Endothelial cell of umbilical vein (primary cell): ENCODE results near the gene VPS29. TPM values are rescaled to one million over a fixed set of nuclear protein-coding genes. Genes with fewer than 3 reads are reported as not detected.

ENCODE experiments used
- BruUV-seq: library from RNA; stranded (reverse); fragments of 400-500 nt; replicated peaks from 2 replicates; lab custom pipeline; 2021; lab: Mats Ljungman, UMichigan
- CTCF ChIA-PET: fragments of 300-600, 350-600 bp; sonication (Branson Sonifier 250); formaldehyde crosslinking; loops from one replicate; lab custom pipeline; 2021; ENCODE audit warnings: antibody characterized with exemption, inconsistent platforms; lab: Charles Lee
- POLR2A ChIA-PET: fragments of 300-600, 350-600 bp; sonication (Branson Sonifier 250); formaldehyde crosslinking; loops from one replicate; lab custom pipeline; 2021; ENCODE audit warnings: antibody characterized with exemption, inconsistent platforms; lab: Charles Lee
- DNase-seq: peaks from one replicate; pipeline ENCODE4 v3.0.0-alpha.2; 2011; ENCODE audit warnings: low read depth, low spot score
- FAIRE-seq: peaks from 2 replicates; lab custom pipeline; 2011; peaks lifted over from hg19 to GRCh38; lab: Jason Lieb, UNC
- H2AFZ ChIP-seq: 2 replicates; pipeline ENCODE4 v1.6.0; 2012; ENCODE audit warnings: low read depth, low read length, control low read depth, inconsistent platforms
- H3K27ac ChIP-seq: 2 replicates; pipeline ENCODE4 v1.5.1; 2011; ENCODE audit warnings: low read depth, mild to moderate bottlenecking, control low read depth, low read length, moderate library complexity; ENCODE audit not compliant: insufficient read depth
- H3K27me3 ChIP-seq, 2 experiments: 2 replicates each; pipeline versions ENCODE4 v1.6.0 to v1.6.1; 2011; ENCODE audit warnings: low read length in 2 of 2, mixed read lengths in 1 of 2; ENCODE audit not compliant: control insufficient read depth in 2 of 2, insufficient read depth in 2 of 2
- H3K36me3 ChIP-seq, 2 experiments: 2 replicates in 1 of 2; 3 replicates in 1 of 2; pipeline ENCODE4 v1.5.1; 2011; ENCODE audit warnings: low read length in 2 of 2, mild to moderate bottlenecking in 1 of 2, moderate library complexity in 1 of 2; ENCODE audit not compliant: control insufficient read depth in 2 of 2, insufficient read depth in 2 of 2; ENCODE audit errors: extremely low read depth in 1 of 2
- H3K4me1 ChIP-seq: 3 replicates; pipeline ENCODE4 v1.5.1; 2011; ENCODE audit warnings: mild to moderate bottlenecking, low read length; ENCODE audit not compliant: control insufficient read depth, insufficient read depth; ENCODE audit errors: extremely low read depth
- H3K4me2 ChIP-seq: 2 replicates; pipeline ENCODE4 v1.6.1; 2011; ENCODE audit warnings: low read length, control low read depth, mixed read lengths; ENCODE audit not compliant: insufficient read depth
- H3K4me3 ChIP-seq, 3 experiments: fragments of 200-600 bp in 1 of 3; sonication (generic), shearing (Covaris generic) in 1 of 3; replicated peaks in 1 of 3; 2 replicates each; pipeline ENCODE4 v1.5.1; 2011 to 2016; ENCODE audit warnings: control low read depth in 3 of 3, low read length in 3 of 3, mild to moderate bottlenecking in 2 of 3, inconsistent platforms in 1 of 3, low read depth in 1 of 3, moderate library complexity in 1 of 3; ENCODE audit not compliant: insufficient read depth in 1 of 3
- H3K79me2 ChIP-seq: 2 replicates; pipeline ENCODE4 v1.6.0; 2012; ENCODE audit warnings: low read length, inconsistent platforms; ENCODE audit not compliant: control insufficient read depth, insufficient read depth
- H3K9ac ChIP-seq: replicated peaks from 2 replicates; pipeline ENCODE3; 2011; ENCODE audit warnings: low read length, control low read depth; ENCODE audit not compliant: insufficient read depth; ENCODE audit errors: extremely low read depth
- H3K9me1 ChIP-seq: replicated peaks from 3 replicates; pipeline ENCODE4 v1.6.0; 2011; ENCODE audit warnings: mild to moderate bottlenecking, low read length; ENCODE audit not compliant: control insufficient read depth, insufficient read depth; ENCODE audit errors: extremely low read depth
- H3K9me3 ChIP-seq: replicated peaks from 2 replicates; pipeline ENCODE4 v1.5.1; 2012; ENCODE audit warnings: low read length, inconsistent platforms; ENCODE audit not compliant: control insufficient read depth, insufficient read depth
- H4K20me1 ChIP-seq: replicated peaks from 2 replicates; pipeline ENCODE3; 2011; ENCODE audit warnings: mild to moderate bottlenecking, low read length; ENCODE audit not compliant: control insufficient read depth, insufficient read depth; ENCODE audit errors: extremely low read depth
- CTCF ChIP-seq, 2 donors: IDR thresholded peaks; 1 replicate in 1 of 2; 2 replicates in 1 of 2; pipeline ENCODE4 v1.5.1; 2011; ENCODE audit warnings: low read length in 2 of 2, mild to moderate bottlenecking in 2 of 2, moderate library complexity in 2 of 2, control low read depth in 1 of 2, inconsistent platforms in 1 of 2, low read depth in 1 of 2; ENCODE audit not compliant: insufficient read depth in 1 of 2; ENCODE audit errors: extremely low read depth in 1 of 2
- EZH2 ChIP-seq: IDR thresholded peaks from 2 replicates; pipeline ENCODE4 v1.6.1; 2012; ENCODE audit warnings: borderline replicate concordance, low read depth, mild to moderate bottlenecking, moderate library complexity, low read length, inconsistent platforms; ENCODE audit not compliant: severe bottlenecking
- FOS ChIP-seq: IDR thresholded peaks from 2 replicates; pipeline ENCODE4 v1.6.1; 2011; ENCODE audit warnings: mild to moderate bottlenecking, low read length, moderate library complexity, borderline replicate concordance; ENCODE audit not compliant: insufficient read depth
- GATA2 ChIP-seq: IDR thresholded peaks from 2 replicates; pipeline ENCODE4 v1.7.0; 2011; ENCODE audit warnings: low read depth, mild to moderate bottlenecking, moderate library complexity, mixed read lengths, low read length; ENCODE audit not compliant: insufficient read length, insufficient read depth
- JUN ChIP-seq: IDR thresholded peaks from 2 replicates; pipeline ENCODE4 v1.6.1; 2011; ENCODE audit warnings: borderline replicate concordance, low read depth; ENCODE audit not compliant: insufficient read length, insufficient read depth
- MAX ChIP-seq: IDR thresholded peaks from 2 replicates; pipeline ENCODE4 v1.6.1; 2011; ENCODE audit not compliant: insufficient read depth, insufficient read length
- MYC ChIP-seq: IDR thresholded peaks from one replicate; pipeline ENCODE4 v1.6.1; 2011; ENCODE audit warnings: mild to moderate bottlenecking, low read depth, low read length
- POLR2A ChIP-seq: IDR thresholded peaks from 2 replicates; pipeline ENCODE4 v1.6.1; 2012; ENCODE audit warnings: low read depth, mild to moderate bottlenecking, control low read depth, low read length
- POLR2AphosphoS5 ChIP-seq: IDR thresholded peaks from 2 replicates; pipeline ENCODE4 v1.6.1; 2012; ENCODE audit warnings: low read depth, mild to moderate bottlenecking, control low read depth, low read length, moderate library complexity; ENCODE audit not compliant: insufficient read depth
- dilution Hi-C: fragments of 300-500 bp; cut with MboI; formaldehyde crosslinking; loops from one replicate; pipeline ENCODE4 v1.15.0; 2019; ENCODE audit warnings: low sequenced_read_pairs; ENCODE audit not compliant: extremely low pct_ligation_motif_present
- intact Hi-C: fragments of 100-400 bp; cut with micrococcal nuclease; formaldehyde crosslinking; loops from one replicate; pipeline ENCODE4 v1.10.0; 2022
- polyA plus RNA-seq, 4 experiments: library from polyadenylated mRNA; depleted of rRNA in 3 of 4; stranded (reverse) in 3 of 4; unstranded in 1 of 4; fragments of >200 nt; gene quantifications; 2 replicates each; pipeline versions ENCODE4 v1.2.1 to v1.2.3, GENCODE V29; 2011 to 2012; ENCODE audit warnings: missing spikeins in 1 of 4
- total RNA-seq: library from RNA; stranded (reverse); gene quantifications from 2 replicates; pipeline ENCODE4 v1.2.3, GENCODE V29; 2021

Gene VPS29
- total and polyA plus RNA-seq, 2 donors (not counting 3 experiments of a cell fraction or from before 2014, with no cell fraction given): 138 to 155 TPM

GRCh38 chr12:110449799-110450497, 52.0 kb downstream of the VPS29 start, which contains the start of gene ARPC3:
Gene ARPC3 (minus strand): TSS chr12:110450337. CDS start chr12:110450260, 77 bp downstream.
- DNase-seq (peak; percentile 92), FAIRE-seq (peak; percentile 95)
- H4K20me1 ChIP-seq: no peaks in the 10 kb centered on the region
- H3K4me3 ChIP-seq: peak within 1 kb of the TSS; percentile 59 to 85 (median 83)
- ChIA-PET POLR2A (interaction anchor here (0.7 to 1.9 kb wide), 2 partner anchors 18 kb away, joined by 3 to 16 read pairs; partner anchors contain the start of genes FAM216A and GPN3), CTCF (interaction anchor here (0.6 to 3.5 kb wide), 32 partner anchors 9 to 848 kb away, joined by 3 to 101 read pairs (median 4); partner anchors contain the start of genes FAM216A, GPN3 and TCTN1)
- no peaks in the 10 kb centered on the region for H3K27me3 ChIP-seq
- H3K9ac ChIP-seq: peak within 1 kb of the TSS; percentile 94
- H2AFZ ChIP-seq: peak within 1 kb of the TSS; percentile 81
- no peaks in the 10 kb centered on the region for H3K9me3 ChIP-seq
- peaks cover 5% of the 10 kb centered on the region for H3K4me1 ChIP-seq
- TF ChIP-seq POLR2AphosphoS5: peak; percentile 94
- no peak for TF ChIP-seq GATA2
- TF ChIP-seq POLR2A: peak; percentile 86
- peak; percentile 32 for TF ChIP-seq MYC
- peak; percentile 87 to 89 for TF ChIP-seq CTCF (IDR thresholded peaks at IDR 0.05; ENCODE audit: extremely low read depth in 1 of 2, insufficient read depth in 1 of 2, low read depth in 1 of 2, low read length in 2 of 2)
- no peak for TF ChIP-seq MAX
- TF ChIP-seq EZH2: no peak
- TF ChIP-seq FOS: no peak
- no peak for TF ChIP-seq JUN
- H3K79me2 ChIP-seq: peaks cover 41% of the 10 kb centered on the region
- no peaks in the 10 kb centered on the region for H3K9me1 ChIP-seq
- TSS peak; percentile 46 for BruUV-seq
- H3K4me2 ChIP-seq: peak within 1 kb of the TSS; percentile 44
- intact Hi-C loops: loop anchor here (1.0 to 5.0 kb wide), 8 partner anchors 18 to 437 kb away; partner anchors contain the start of genes FAM216A, GPN3, PPP1CC and RAD9B
- H3K27ac ChIP-seq: peak within 1 kb of the TSS; percentile 89
- no peaks in the 10 kb centered on the region for H3K36me3 ChIP-seq
- dilution Hi-C loops: no loop called here
